ENCODE results near the gene DECR2.

DECR2 gene

GRCh38 chr16:450785-451512 lies 49.3 kb downstream of the DECR2 start:
- DNase-seq: no peak

DNA sequence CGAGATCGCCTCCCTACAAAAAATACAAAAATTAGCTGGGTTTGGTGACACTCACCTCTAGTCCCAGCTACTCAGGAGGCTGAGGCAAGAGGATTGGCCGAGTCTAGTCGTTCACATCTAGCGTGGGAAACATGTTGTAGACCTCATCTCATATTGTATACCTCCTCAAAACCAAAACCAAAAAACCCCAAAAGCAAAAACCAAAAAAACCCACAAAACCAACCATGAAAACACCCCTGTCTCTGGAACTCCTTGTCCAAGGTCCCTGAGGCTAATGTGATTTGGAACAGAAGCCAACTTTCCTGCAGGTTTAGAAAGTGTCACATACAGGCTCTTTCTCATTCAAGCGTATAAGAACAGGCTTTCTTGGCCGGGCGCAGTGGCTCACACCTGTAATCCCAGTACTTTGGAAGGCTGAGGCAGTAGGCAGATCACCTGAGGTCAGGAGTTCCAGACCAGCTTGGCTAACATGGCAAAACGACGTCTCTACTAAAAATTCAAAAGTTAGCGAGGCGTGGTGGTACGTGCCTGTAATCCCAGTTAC lies 52.8 kb downstream of the DECR2 start:
- no peak for DNase-seq

DNA sequence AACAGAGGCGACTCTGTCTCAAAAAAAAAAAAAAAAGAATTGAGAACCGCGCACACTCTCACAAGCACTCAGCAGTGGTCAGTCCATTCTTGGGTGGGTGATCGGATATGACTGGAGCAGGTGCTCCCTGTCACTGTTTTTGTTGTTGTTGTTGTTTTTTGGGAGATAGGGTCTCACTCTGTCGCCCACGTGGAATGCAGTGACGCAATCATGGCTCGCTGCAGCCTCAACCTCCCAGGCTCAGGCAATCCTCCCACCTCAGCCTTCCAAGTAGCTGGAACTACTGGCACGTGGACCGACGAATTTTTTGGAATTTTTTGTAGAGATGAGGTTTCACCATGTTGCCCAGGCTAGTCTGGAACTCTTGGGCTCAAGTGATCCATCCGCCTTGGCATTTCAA lies 53.8 kb downstream of the DECR2 start:
- no peak for DNase-seq

- no peak for DNase-seq
Observed at GRCh38 chr16:456891-457483, 55.3 kb downstream of the DECR2 start.

DNA sequence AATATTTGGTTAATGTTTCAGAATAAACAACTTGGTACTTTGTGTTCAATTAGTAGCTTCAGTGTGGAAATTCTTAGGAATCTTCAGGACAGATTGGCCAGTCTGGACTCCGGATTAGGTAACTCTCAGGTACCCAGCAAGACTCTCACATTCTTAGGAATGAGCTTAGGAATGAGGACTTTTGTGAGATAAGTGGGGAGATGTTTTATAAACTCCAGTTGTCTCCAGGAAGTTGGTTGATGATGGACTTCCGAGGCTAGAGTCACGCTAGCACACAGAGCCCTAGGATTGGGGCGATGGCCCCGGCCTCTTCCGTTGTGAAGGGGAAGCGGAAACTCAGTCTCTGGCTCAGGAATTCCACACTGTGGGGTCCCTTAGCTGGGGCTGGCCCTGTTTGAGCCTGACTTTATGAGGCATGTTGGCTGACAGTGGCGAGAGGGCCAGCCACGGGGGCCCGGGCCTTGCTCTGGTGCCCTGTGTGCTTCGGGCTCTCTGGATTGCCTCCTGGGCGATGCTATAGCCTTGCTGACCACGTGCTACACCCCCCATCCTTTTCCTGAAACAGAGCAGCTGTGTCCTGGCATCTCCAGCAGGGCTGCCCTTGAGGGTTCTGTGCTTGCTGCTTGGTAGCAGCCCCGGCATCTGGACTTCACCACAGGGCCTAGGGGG lies 56.2 kb downstream of the DECR2 start:
- DNase-seq: no peak

DNA sequence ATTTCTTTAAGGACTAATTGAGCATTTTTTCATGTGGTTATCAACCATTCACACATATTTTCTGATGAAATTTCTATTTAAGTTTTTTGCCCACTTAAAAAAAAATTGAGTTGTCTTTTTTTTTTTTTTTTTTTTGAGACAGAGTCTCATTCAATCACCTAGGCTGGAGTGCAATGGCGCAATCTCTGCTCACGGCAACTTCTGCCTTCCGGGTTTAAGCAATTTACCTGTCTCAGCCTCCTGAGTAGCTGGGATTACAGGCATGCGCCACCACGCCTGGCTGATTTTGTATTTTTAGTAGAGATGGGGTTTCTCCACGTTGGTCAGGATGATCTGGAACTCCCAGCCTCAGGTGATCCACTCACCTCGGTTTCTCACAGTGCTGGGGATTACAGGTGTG lies 58.1 kb downstream of the DECR2 start:
- no peak for DNase-seq

DNA sequence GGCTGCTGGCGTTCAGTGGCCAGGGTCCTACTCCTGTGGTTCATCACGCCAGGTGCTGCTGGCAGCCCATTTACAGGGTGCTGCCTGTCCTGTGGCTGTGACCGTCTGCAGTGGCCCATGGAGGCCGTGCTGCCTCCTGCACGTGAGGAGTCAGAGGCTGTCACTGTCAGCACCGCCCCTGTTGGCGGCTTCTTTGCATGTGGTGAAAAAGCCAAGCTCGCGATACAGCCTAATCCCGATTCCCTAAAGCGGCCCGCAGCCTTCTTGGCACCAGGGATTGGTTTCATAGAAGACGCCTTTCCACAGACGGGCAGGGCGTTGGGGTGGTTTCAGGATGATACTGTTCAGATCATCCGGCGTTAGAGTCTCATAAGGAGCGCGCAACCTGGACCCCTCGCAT lies 59.1 kb downstream of the DECR2 start:
- DNase-seq: no peak
